EL (cell line): ENCODE results near the gene SAMD10.

Experiments
- DNase-seq: peaks from one replicate; pipeline ENCODE4 v3.0.0-alpha.2; 2016

SAMD10 gene

GRCh38 chr20:63955281-63955826 lies 24.1 kb downstream of the SAMD10 start:
- DNase-seq: peak; percentile 48

DNA sequence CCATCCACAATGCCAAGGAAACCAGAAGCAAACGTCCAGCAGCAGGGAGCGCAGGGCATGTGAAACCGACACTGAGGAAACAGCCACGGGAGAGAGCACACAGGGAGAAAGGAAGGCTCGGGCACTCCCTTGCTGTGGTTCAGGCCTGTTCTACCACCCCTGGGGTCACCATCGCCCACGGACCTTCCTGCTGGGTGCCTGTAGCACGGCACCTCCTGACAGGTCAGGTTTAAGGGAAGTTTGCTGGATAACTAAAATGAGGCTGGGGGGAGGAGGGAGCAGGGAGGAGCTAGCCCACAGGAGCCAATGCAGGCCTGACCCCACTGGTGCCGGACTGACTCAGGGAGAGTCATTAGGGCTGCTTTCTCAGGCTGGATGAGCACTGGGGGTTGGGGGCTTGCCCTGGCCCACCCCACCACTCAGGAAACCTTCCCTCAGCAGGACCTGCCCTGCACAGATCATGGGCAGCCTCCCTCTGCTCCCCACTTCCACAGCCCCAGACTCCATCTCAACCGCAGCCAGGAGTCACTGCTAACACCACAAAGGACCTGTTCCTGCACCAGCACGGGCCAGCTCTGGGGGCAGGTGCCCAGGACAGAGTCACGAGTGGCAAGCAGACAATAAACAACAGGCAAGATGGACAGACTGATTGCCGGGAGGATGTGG lies 25.5 kb downstream of the SAMD10 start:
- DNase-seq: no peak

DNA sequence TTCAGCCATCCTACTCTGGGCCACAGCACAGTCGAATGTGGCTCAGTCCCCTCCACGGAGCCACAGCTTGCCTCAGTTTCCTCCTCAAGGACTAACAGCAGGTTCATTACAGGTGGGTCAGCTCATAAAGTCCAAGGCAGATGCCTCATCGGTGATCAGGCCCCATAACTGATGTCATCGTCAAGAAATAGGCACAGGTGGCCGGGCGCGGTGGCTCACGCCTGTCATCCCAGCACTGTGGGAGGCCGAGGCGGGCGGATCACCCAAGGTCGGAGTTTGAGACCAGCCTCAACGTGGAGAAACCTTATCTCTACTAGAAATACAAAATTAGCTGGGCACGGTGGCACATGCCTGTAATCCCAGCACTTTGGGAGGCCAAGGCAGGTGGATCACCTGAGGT lies 26.7 kb downstream of the SAMD10 start:
- no peak for DNase-seq

DNA sequence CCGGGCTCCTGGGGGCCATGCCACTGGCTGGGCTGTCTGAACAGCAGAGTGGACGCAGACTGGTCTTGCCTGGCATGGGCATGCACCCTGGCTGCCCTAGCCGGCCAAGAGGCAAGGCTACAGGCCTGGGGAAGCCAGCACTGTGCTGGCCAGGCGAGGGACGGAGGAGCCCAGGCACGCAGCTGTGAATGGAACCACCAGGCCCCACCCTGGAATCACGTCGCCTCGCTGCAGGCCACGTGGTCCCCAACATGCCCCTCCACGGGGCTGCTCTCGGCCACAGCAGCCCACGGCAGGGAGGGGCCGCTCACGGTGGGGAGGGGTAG lies 27.3 kb downstream of the SAMD10 start:
- no peak for DNase-seq

DNA sequence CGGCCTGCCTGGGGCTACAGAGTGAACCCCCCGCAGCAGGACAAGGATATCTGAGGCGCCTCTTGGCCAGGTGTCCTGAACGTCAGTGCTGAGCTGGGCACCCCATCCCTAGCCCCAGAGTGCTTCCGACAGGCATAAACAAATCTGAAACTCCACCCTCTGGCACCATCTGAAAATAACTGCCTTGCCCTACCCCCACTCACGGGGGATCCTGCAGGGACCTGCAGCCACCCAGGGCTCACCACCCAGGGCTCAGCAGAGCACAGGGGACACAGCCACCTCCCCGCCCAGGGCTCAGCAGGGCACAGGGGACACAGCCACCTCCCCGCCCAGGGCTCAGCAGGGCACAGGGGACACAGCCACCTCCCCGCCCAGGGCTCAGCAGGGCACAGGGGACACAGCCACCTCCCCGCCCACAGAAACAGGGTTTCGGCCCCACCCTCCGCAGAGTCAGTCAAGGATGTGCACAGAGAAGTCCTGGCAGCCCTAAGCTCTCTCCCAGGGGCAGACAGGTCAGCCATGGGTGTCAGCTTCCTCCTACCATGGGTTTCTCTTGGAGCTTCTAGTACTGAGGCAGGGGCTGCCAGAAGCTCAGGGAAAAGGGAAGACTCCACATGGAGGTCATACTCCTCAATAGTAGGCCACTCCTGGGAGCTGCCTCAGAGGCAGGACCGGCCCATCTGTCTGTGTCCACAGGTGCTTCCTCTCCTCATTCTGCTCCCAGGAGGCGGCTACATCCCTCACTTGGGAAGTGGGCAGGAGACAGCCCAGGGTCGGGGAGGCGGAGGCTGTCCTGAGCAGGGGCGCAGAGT lies 27.8 kb downstream of the SAMD10 start:
- no peak for DNase-seq

DNA sequence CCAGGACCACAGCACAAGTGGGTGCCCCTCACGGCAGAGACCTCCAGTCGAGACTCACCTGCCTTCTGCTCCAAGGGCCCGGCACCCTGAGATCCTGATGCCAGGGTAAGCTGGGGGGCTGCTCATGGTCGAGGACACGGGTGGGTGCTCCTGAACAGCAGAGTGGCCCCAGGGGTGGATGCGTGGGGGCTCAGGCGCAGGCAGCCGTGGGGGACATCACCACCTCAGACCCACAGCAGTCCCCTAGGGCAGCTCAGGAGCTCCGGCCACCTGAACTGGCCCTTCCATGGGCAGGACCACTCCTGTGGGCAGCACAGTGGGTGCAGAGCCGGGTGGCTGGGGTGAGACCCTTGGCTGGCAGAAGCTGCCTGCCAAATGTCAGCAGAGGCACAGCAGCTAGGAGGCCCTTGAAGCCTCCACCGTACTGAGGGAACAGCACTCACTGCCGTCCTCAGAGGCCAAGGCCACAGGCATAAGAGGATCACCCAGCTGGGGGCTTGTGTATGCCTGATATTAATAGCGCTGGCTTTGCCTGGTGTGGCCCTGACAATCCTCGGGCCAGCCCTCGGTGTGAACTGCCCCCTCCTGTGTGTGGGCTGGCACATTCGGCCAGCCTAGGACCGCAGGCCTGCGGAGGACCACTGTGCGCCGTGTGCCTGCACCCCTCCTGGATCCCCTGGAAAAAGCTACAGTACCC lies 28.6 kb downstream of the SAMD10 start:
- no peak for DNase-seq

DNA sequence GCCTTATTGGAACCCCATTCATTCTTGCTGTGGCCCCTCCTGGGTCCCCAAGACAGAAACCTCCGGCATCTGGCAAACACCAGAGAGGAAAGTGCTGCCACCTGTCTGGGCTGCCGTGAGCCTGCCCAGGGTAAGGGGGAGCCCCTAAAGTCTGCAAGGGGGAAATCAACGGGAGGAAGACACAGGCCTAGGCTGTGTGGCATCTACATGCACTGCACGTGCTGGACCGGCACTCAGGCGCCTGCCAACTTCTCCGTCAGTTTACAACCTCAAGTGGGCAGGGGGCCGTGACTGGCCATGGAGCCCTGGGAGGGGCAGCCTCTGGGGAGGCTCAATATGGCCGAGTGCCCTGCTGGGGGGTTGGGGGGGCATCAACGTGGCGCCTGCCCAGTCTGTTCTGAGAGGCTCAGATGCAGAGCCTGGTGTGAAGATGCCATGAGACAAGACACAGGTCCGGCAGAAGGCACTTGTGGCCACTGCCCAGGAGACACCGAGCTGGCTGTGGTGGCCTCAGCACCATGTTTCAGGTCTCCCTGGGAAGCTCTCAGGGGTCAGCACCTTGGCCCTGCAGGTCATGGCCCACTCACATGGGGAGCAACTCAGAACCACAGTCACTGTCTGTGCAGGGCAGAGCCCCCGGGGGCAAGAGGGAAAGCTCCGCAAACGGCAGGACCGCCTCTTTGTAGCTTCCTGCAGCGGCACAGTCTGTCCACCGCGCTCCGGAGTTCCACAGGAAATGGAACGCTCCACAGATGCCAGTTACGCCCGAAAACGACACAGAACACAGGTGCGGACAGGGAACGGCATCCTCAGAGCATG lies 31.6 kb downstream of the SAMD10 start:
- DNase-seq: no peak

- no peak for DNase-seq
These were observed 32.3 kb downstream of the SAMD10 start for GRCh38 chr20:63946986-63947637.

DNA sequence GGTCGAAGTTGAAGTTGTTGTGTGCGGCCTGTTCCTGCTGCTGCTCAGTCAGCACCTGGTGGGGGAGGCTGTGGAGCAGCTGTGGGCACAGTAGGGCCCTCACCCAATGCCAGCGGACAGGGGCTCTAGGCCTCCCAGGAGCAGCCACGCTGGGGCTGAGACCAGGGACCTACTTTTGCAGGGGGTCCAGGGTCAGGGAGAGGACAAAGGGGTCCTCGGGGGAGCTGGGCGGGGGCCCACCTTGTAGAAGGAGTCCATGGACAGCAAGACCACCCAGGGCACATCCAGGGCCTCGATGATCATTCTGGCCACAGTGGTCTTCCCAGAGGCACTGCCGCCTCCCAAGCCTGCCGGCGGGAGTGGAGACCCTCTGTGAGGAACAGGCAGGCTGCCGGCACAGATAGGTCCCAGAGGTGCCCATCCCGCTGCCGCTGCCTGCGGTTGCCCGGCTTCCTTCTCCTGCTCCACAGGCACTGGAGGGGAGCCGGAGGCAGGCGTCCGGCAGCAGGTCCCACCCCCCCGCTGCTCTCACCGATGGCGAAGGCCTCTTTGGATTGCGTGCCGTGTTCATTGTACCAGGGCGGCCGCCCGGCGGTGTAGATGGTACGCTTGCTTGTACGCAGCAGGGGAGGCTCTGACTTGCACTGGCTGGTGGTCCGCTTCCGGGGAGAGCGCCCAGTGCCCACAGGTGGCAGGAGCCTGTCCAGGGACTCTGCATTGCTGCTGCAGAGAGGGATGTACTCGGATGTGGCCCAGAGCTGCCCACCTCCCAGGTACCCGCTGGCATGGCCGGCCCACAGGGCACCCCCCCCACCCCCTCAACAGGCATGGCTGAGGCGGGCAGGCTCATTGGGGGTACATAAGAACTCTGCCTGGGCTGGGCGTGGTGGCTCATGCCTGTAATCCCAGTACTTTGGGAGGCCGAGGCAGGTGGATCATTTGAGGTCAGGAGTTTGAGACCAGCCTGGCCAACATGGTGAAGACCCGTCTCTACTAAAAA lies 33.2 kb downstream of the SAMD10 start:
- DNase-seq: no peak

- DNase-seq: no peak
These were observed 34.3 kb downstream of the SAMD10 start for GRCh38 chr20:63945031-63945658.

DNA sequence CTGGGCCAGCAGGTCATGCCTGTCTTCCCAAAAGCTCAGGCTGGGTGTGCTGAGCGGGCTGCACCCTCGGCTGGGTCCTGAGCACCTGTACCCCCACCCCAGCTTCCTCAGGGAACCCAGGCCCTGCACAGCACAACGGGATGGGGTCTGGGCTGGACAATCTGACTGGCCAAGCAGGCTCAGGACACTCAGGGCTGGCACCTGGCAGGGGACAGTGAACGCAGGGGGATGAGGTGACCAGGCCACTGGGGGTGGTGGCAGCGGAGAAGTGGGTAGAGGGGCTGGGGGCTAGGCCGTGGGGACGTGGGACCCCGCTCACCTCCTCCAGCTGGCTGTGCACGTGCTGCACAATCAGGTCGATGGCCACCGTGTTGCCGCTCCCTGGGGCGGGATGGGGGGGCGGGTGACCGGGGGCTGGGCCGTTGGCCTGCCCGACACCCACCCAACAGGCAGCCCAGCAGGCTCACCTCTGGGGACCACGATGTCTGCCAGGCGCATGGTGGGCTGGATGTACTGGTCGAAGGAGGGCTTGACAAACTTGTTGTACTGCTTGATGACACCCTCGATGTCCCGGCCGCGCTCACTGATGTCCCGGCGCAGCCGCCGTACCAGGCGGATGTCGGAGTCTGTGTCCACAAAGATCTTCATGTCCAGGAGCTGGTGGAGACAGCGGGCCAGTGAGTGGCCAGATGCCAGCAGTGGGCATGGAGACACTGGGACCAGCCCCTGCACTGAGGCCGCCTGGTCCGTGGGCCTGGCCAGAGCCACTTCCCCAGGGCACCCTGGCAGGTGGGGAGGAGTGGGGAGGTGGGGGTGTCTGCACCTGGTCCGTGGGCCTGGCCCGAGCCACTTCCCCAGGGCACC lies 35.1 kb downstream of the SAMD10 start:
- no peak for DNase-seq

- no peak for DNase-seq
These were observed 35.7 kb downstream of the SAMD10 start for GRCh38 chr20:63943808-63944077.

GRCh38 chr20:63942969-63943807 lies 36.3 kb downstream of the SAMD10 start:
- no peak for DNase-seq

GRCh38 chr20:63942250-63942951 lies 37.0 kb downstream of the SAMD10 start:
- DNase-seq: no peak

- no peak for DNase-seq
These were observed 38.0 kb downstream of the SAMD10 start for GRCh38 chr20:63941282-63942081.

- no peak for DNase-seq
These were observed 38.8 kb downstream of the SAMD10 start for GRCh38 chr20:63940472-63941266.
